ENCODE results near the gene CEMIP2.

Gene CEMIP2

GRCh38 chr9:71637375-71637774 lies 130.9 kb downstream of the CEMIP2 start:
- DNase-seq: no peak

- DNase-seq: no peak
These were observed 132.0 kb downstream of the CEMIP2 start for GRCh38 chr9:71636143-71636839.

GRCh38 chr9:71634752-71635151 lies 133.6 kb downstream of the CEMIP2 start:
- no peak for DNase-seq
